Natural killer cell (primary cell): ENCODE results near the gene ZNF664. TPM values are rescaled to one million over a fixed set of nuclear protein-coding genes. Genes with fewer than 3 reads are reported as not detected.
A peak's percentile ranks its signal among the peaks of the same experiment; 100 is the strongest.

Experiments used
- ATAC-seq, 3 donors: fragments of 150-1000 bp in 2 of 3; fragments of 200-7000 bp in 1 of 3; cut with Tn5 transposase; 1 replicate in 1 of 3; 2 replicates in 2 of 3; pipeline ENCODE4 v1.10.0; 2021; ENCODE audit warnings: mild to moderate bottlenecking in 2 of 3, moderate library complexity in 2 of 3
- DNase-seq, 2 donors: peaks; one replicate each; pipeline versions ENCODE4 v3.0.0 to v3.0.0-alpha.2; 2013 to 2021; ENCODE audit warnings: mixed read lengths in 1 of 2
- H3K27ac ChIP-seq: one replicate; pipeline ENCODE4 v1.5.1; 2013; ENCODE audit warnings: mild to moderate bottlenecking, low read length
- H3K27me3 ChIP-seq: one replicate; pipeline ENCODE4 v1.6.1; 2013; ENCODE audit warnings: low read length; ENCODE audit not compliant: control insufficient read depth, insufficient read depth
- H3K36me3 ChIP-seq: one replicate; pipeline ENCODE4 v1.6.1; 2013; ENCODE audit warnings: low read length; ENCODE audit not compliant: control insufficient read depth, insufficient read depth
- H3K4me1 ChIP-seq: one replicate; pipeline ENCODE4 v1.6.1; 2013; ENCODE audit warnings: low read length; ENCODE audit not compliant: control insufficient read depth, insufficient read depth
- H3K4me3 ChIP-seq: one replicate; pipeline ENCODE4 v1.5.1; 2013; ENCODE audit warnings: low read length
- H3K9me3 ChIP-seq: one replicate; pipeline ENCODE4 v1.6.1; 2013; ENCODE audit warnings: low read length; ENCODE audit not compliant: control insufficient read depth, insufficient read depth
- H3K27ac Mint-ChIP-seq, 2 donors: one replicate each; pipeline ENCODE4 v1.8.0; 2022; ENCODE audit warnings: mild to moderate bottlenecking in 2 of 2, mixed read lengths in 2 of 2, moderate library complexity in 1 of 2
- H3K27me3 Mint-ChIP-seq, 2 donors: one replicate each; pipeline ENCODE4 v1.8.0; 2022; ENCODE audit warnings: low read depth in 2 of 2, mixed read lengths in 2 of 2
- H3K36me3 Mint-ChIP-seq: one replicate; pipeline ENCODE4 v1.8.0; 2022; ENCODE audit warnings: mixed read lengths
- H3K4me1 Mint-ChIP-seq, 2 donors: one replicate each; pipeline ENCODE4 v1.8.0; 2022; ENCODE audit warnings: mixed read lengths in 2 of 2
- H3K4me3 Mint-ChIP-seq: one replicate; pipeline ENCODE4 v1.8.0; 2022; ENCODE audit warnings: mild to moderate bottlenecking, moderate library complexity, mixed read lengths
- H3K9me3 Mint-ChIP-seq, 2 donors: one replicate each; pipeline ENCODE4 v1.8.0; 2022; ENCODE audit warnings: mixed read lengths in 2 of 2
- CTCF ChIP-seq: fragments of 200-600 bp; IDR thresholded peaks from one replicate; pipeline ENCODE4 v1.8.0; 2022; ENCODE audit warnings: antibody characterized with exemption
- WGBS: methylation state at CpG from one replicate; pipeline ENCODE4 v1.1.7; 2013; ENCODE audit warnings: missing lambda C conversion rate; ENCODE audit not compliant: insufficient coverage; 5-methylcytosine and 5-hydroxymethylcytosine counted together
- intact Hi-C: fragments of 100-400 bp; cut with micrococcal nuclease; formaldehyde crosslinking; loops from one replicate; pipeline ENCODE4 v1.14.2; 2022
- total RNA-seq, 4 donors: library from RNA; stranded (reverse); fragments of 120-200 nt in 1 of 4; gene quantifications; one replicate each; pipeline versions ENCODE4 v1.2.3 to v1.2.4, GENCODE V29; 2013 to 2022

The ZNF664 gene
- total RNA-seq, 3 donors from 2014 or later (not counting 1 experiment from before 2014, with no cell fraction given): 36.0 to 47.3 (median 46.9) TPM

- Mint-ChIP-seq H3K4me1 (peaks cover 23 to 30% of the 10 kb centered on the region in 2 donors), H3K9me3 (no peaks in the 10 kb centered on the region), H3K27ac (peak overlapping the region; percentile 34 to 67), H3K36me3 (peaks cover 14% of the 10 kb centered on the region), H3K27me3 (no peaks in the 10 kb centered on the region), H3K4me3 (no peak overlapping the region)
- peaks cover 4% of the 10 kb centered on the region for H3K4me1 ChIP-seq
- no peak overlapping the region for H3K27ac ChIP-seq
- H3K36me3 ChIP-seq: peaks cover 17% of the 10 kb centered on the region
- WGBS: 86% methylated on average over 12 of the region's 14 CpGs
- intact Hi-C loops: no loop called here
- H3K4me3 ChIP-seq: no peak overlapping the region
- no peaks in the 10 kb centered on the region for H3K27me3 ChIP-seq
- DNase-seq (no peak), ATAC-seq (no peak)
- H3K9me3 ChIP-seq: no peaks in the 10 kb centered on the region
- TF ChIP-seq CTCF: no peak
Measured at GRCh38 chr12:124006846-124007713, 34.1 kb downstream of the ZNF664 start.

- Histone ChIP-seq H3K4me1 (peaks cover 4% of the 10 kb centered on the region), H3K36me3 (peaks cover 26% of the 10 kb centered on the region), H3K4me3 (no peak overlapping the region), H3K9me3 (no peaks in the 10 kb centered on the region), H3K27ac (no peak overlapping the region), H3K27me3 (no peaks in the 10 kb centered on the region)
- peak in 1 of 2 donors; percentile 28 for DNase-seq
- TF ChIP-seq CTCF: no peak
- WGBS: 70% methylated on average over 9 of the region's 9 CpGs
- H3K27ac Mint-ChIP-seq: no peak overlapping the region
- intact Hi-C loops: no loop called here
- ATAC-seq: no peak
- H3K4me3 Mint-ChIP-seq: no peak overlapping the region
- peaks cover 21% of the 10 kb centered on the region for H3K36me3 Mint-ChIP-seq
- no peaks in the 10 kb centered on the region for H3K27me3 Mint-ChIP-seq
- H3K9me3 Mint-ChIP-seq: no peaks in the 10 kb centered on the region
- peaks cover 23 to 30% of the 10 kb centered on the region in 2 donors for H3K4me1 Mint-ChIP-seq
Measured at GRCh38 chr12:124007826-124008570, 35.0 kb downstream of the ZNF664 start.

DNA sequence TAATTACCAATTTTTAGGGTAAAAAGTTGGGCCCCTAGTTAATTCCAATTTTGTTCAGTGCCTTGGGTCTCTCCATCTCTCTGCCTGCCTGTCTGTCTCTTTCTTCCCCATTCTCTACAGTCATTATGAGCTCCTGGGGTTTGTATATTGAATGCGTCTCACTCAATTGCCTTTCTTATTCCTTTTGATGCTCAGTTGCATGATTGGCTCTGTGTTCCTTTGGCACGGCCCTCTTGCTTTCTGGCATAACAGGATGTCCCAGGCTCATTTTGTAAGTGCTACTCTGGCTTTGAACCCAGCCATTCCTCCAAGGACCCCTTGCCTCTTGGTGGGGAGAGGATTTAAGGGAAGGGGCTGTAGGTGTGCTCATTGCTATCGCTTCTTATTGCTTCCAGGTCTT is 35.6 kb downstream of the ZNF664 start:
- Mint-ChIP-seq H3K36me3 (peaks cover 27% of the 10 kb centered on the region), H3K27ac (no peak overlapping the region), H3K4me1 (peaks cover 23 to 30% of the 10 kb centered on the region in 2 donors), H3K27me3 (no peaks in the 10 kb centered on the region), H3K4me3 (no peak overlapping the region), H3K9me3 (no peaks in the 10 kb centered on the region)
- WGBS: 95% methylated on average over 2 of the region's 3 CpGs
- DNase-seq: no peak
- Histone ChIP-seq H3K27me3 (no peaks in the 10 kb centered on the region), H3K4me1 (peaks cover 4% of the 10 kb centered on the region), H3K27ac (no peak overlapping the region), H3K4me3 (no peak overlapping the region), H3K36me3 (peaks cover 30% of the 10 kb centered on the region), H3K9me3 (no peaks in the 10 kb centered on the region)
- intact Hi-C loops: no loop called here
- no peak for ATAC-seq
- no peak for TF ChIP-seq CTCF
